Effector memory CD8-positive, alpha-beta T cell (primary cell): ENCODE results near the gene MYO18B.

Experiments
- ATAC-seq: fragments of 150-1000 bp; cut with Tn5 transposase; replicated peaks from 2 replicates; pipeline ENCODE4 v1.10.0; 2021; ENCODE audit warnings: mild to moderate bottlenecking, moderate library complexity
- DNase-seq, 3 experiments: peaks; one replicate each; pipeline ENCODE4 v3.0.0; 2021
- H3K27ac Mint-ChIP-seq, 2 donors: one replicate each; pipeline ENCODE4 v1.8.0; 2022; ENCODE audit warnings: mild to moderate bottlenecking in 2 of 2, mixed read lengths in 2 of 2, moderate library complexity in 2 of 2
- H3K27me3 Mint-ChIP-seq, 2 donors: one replicate each; pipeline ENCODE4 v1.8.0; 2022; ENCODE audit warnings: mixed read lengths in 2 of 2
- H3K36me3 Mint-ChIP-seq: one replicate; pipeline ENCODE4 v1.8.0; 2022; ENCODE audit warnings: mild to moderate bottlenecking, moderate library complexity, mixed read lengths; ENCODE audit not compliant: insufficient read depth
- H3K4me1 Mint-ChIP-seq, 2 donors: one replicate each; pipeline ENCODE4 v1.8.0; 2022; ENCODE audit warnings: low read depth in 2 of 2, mixed read lengths in 2 of 2
- H3K4me3 Mint-ChIP-seq, 2 donors: one replicate each; pipeline ENCODE4 v1.8.0; 2022; ENCODE audit warnings: mild to moderate bottlenecking in 2 of 2, mixed read lengths in 2 of 2, moderate library complexity in 2 of 2
- H3K9me3 Mint-ChIP-seq, 2 donors: one replicate each; pipeline ENCODE4 v1.8.0; 2022; ENCODE audit warnings: mixed read lengths in 2 of 2

Gene MYO18B

GRCh38 chr22:25780673-25781072 lies 38.7 kb downstream of the MYO18B start:
- H3K36me3 Mint-ChIP-seq = no peaks in the 10 kb centered on the region
- ATAC-seq = no peak
- H3K4me1 Mint-ChIP-seq = no peaks in the 10 kb centered on the region
- H3K9me3 Mint-ChIP-seq = no peaks in the 10 kb centered on the region
- no peak for DNase-seq
- no peak overlapping the region for H3K27ac Mint-ChIP-seq
- H3K27me3 Mint-ChIP-seq = peaks cover 6 to 57% of the 10 kb centered on the region in 2 donors
- H3K4me3 Mint-ChIP-seq = no peak overlapping the region

GRCh38 chr22:25781801-25782200 lies 39.8 kb downstream of the MYO18B start:
- Mint-ChIP-seq H3K4me3 (no peak overlapping the region), H3K27ac (no peak overlapping the region), H3K4me1 (no peaks in the 10 kb centered on the region), H3K36me3 (no peaks in the 10 kb centered on the region), H3K27me3 (peaks cover 7 to 54% of the 10 kb centered on the region in 2 donors), H3K9me3 (no peaks in the 10 kb centered on the region)
- ATAC-seq (no peak), DNase-seq (no peak)

GRCh38 chr22:25782831-25783230 lies 40.8 kb downstream of the MYO18B start:
- DNase-seq = no peak
- H3K36me3 Mint-ChIP-seq = no peaks in the 10 kb centered on the region
- H3K4me1 Mint-ChIP-seq = no peaks in the 10 kb centered on the region
- H3K27ac Mint-ChIP-seq = no peak overlapping the region
- H3K9me3 Mint-ChIP-seq = no peaks in the 10 kb centered on the region
- no peak for ATAC-seq
- no peak overlapping the region for H3K4me3 Mint-ChIP-seq
- H3K27me3 Mint-ChIP-seq = peaks cover 7 to 43% of the 10 kb centered on the region in 2 donors

- H3K36me3 Mint-ChIP-seq = no peaks in the 10 kb centered on the region
- no peaks in the 10 kb centered on the region for H3K9me3 Mint-ChIP-seq
- no peaks in the 10 kb centered on the region for H3K4me1 Mint-ChIP-seq
- peaks cover 7 to 51% of the 10 kb centered on the region in 2 donors for H3K27me3 Mint-ChIP-seq
- H3K4me3 Mint-ChIP-seq = no peak overlapping the region
- DNase-seq (no peak), ATAC-seq (no peak)
- no peak overlapping the region for H3K27ac Mint-ChIP-seq
These were observed 41.9 kb downstream of the MYO18B start for GRCh38 chr22:25783856-25784255.

GRCh38 chr22:25786165-25786564 lies 44.2 kb downstream of the MYO18B start:
- Mint-ChIP-seq H3K9me3 (no peaks in the 10 kb centered on the region), H3K36me3 (no peaks in the 10 kb centered on the region), H3K4me3 (no peak overlapping the region), H3K27me3 (peaks cover 7 to 49% of the 10 kb centered on the region in 2 donors), H3K4me1 (no peaks in the 10 kb centered on the region), H3K27ac (no peak overlapping the region)
- DNase-seq = no peak
- no peak for ATAC-seq

GRCh38 chr22:25791556-25791955 lies 49.6 kb downstream of the MYO18B start:
- Mint-ChIP-seq H3K36me3 (no peaks in the 10 kb centered on the region), H3K4me3 (no peak overlapping the region)

GRCh38 chr22:25795478-25795877 lies 53.5 kb downstream of the MYO18B start:
- ATAC-seq = no peak
- no peak overlapping the region for H3K27ac Mint-ChIP-seq
- no peaks in the 10 kb centered on the region for H3K9me3 Mint-ChIP-seq
- H3K27me3 Mint-ChIP-seq = peaks cover 12 to 23% of the 10 kb centered on the region in 2 donors
- H3K36me3 Mint-ChIP-seq = no peaks in the 10 kb centered on the region
- no peak for DNase-seq
- no peak overlapping the region for H3K4me3 Mint-ChIP-seq
- no peaks in the 10 kb centered on the region for H3K4me1 Mint-ChIP-seq

More at GRCh38 chr22:25791556-25791955, 49.6 kb downstream of the MYO18B start:
- no peak for ATAC-seq
- H3K9me3 Mint-ChIP-seq = no peaks in the 10 kb centered on the region
- no peak for DNase-seq
- H3K27me3 Mint-ChIP-seq = peaks cover 0 to 30% of the 10 kb centered on the region in 2 donors
- H3K27ac Mint-ChIP-seq = no peak overlapping the region
- no peaks in the 10 kb centered on the region for H3K4me1 Mint-ChIP-seq

GRCh38 chr22:25797498-25798290 lies 55.7 kb downstream of the MYO18B start:
- H3K4me3 Mint-ChIP-seq = no peak overlapping the region
- no peaks in the 10 kb centered on the region for H3K36me3 Mint-ChIP-seq
- ATAC-seq = no peak
- H3K27me3 Mint-ChIP-seq = peaks cover 19 to 25% of the 10 kb centered on the region in 2 donors
- H3K4me1 Mint-ChIP-seq = no peaks in the 10 kb centered on the region
- H3K27ac Mint-ChIP-seq = no peak overlapping the region
- H3K9me3 Mint-ChIP-seq = no peaks in the 10 kb centered on the region
- no peak for DNase-seq

- peaks cover 19 to 30% of the 10 kb centered on the region in 2 donors for H3K27me3 Mint-ChIP-seq
- H3K36me3 Mint-ChIP-seq = no peaks in the 10 kb centered on the region
- H3K4me3 Mint-ChIP-seq = no peak overlapping the region
- ATAC-seq (no peak), DNase-seq (no peak)
- no peak overlapping the region for H3K27ac Mint-ChIP-seq
- no peaks in the 10 kb centered on the region for H3K4me1 Mint-ChIP-seq
- no peaks in the 10 kb centered on the region for H3K9me3 Mint-ChIP-seq
These were observed 58.8 kb downstream of the MYO18B start for GRCh38 chr22:25800766-25801165.

GRCh38 chr22:25802018-25802417 lies 60.0 kb downstream of the MYO18B start:
- Mint-ChIP-seq H3K27ac (no peak overlapping the region), H3K4me1 (no peaks in the 10 kb centered on the region), H3K27me3 (peaks cover 24 to 41% of the 10 kb centered on the region in 2 donors), H3K4me3 (no peak overlapping the region), H3K36me3 (no peaks in the 10 kb centered on the region), H3K9me3 (no peaks in the 10 kb centered on the region)
- ATAC-seq (no peak), DNase-seq (no peak)

GRCh38 chr22:25804676-25805075 lies 62.7 kb downstream of the MYO18B start:
- ATAC-seq = no peak
- no peak overlapping the region for H3K27ac Mint-ChIP-seq
- H3K27me3 Mint-ChIP-seq = peaks cover 20 to 45% of the 10 kb centered on the region in 2 donors
- H3K9me3 Mint-ChIP-seq = no peaks in the 10 kb centered on the region
- no peaks in the 10 kb centered on the region for H3K4me1 Mint-ChIP-seq
- no peak overlapping the region for H3K4me3 Mint-ChIP-seq
- H3K36me3 Mint-ChIP-seq = no peaks in the 10 kb centered on the region
- no peak for DNase-seq

GRCh38 chr22:25806579-25806978 lies 64.6 kb downstream of the MYO18B start:
- H3K36me3 Mint-ChIP-seq = no peaks in the 10 kb centered on the region
- no peak for ATAC-seq
- no peaks in the 10 kb centered on the region for H3K9me3 Mint-ChIP-seq

GRCh38 chr22:25814685-25815084 lies 72.7 kb downstream of the MYO18B start:
- Mint-ChIP-seq H3K36me3 (no peaks in the 10 kb centered on the region), H3K4me1 (no peaks in the 10 kb centered on the region), H3K4me3 (no peak overlapping the region), H3K9me3 (peaks cover 2% of the 10 kb centered on the region in 2 donors), H3K27me3 (peaks cover 49 to 63% of the 10 kb centered on the region in 2 donors), H3K27ac (no peak overlapping the region)
- DNase-seq = no peak
- ATAC-seq = no peak

More at GRCh38 chr22:25806579-25806978, 64.6 kb downstream of the MYO18B start:
- Mint-ChIP-seq H3K27ac (no peak overlapping the region), H3K4me1 (no peaks in the 10 kb centered on the region), H3K4me3 (no peak overlapping the region), H3K27me3 (peaks cover 11 to 42% of the 10 kb centered on the region in 2 donors)
- DNase-seq = no peak

GRCh38 chr22:25815561-25815960 lies 73.6 kb downstream of the MYO18B start:
- Mint-ChIP-seq H3K4me3 (no peak overlapping the region), H3K27ac (no peak overlapping the region), H3K4me1 (no peaks in the 10 kb centered on the region), H3K9me3 (peaks cover 4 to 7% of the 10 kb centered on the region in 2 donors), H3K27me3 (peaks cover 49 to 62% of the 10 kb centered on the region in 2 donors), H3K36me3 (no peaks in the 10 kb centered on the region)
- ATAC-seq (no peak), DNase-seq (no peak)
